ENCODE data around the gene TDRD6. TPM values are rescaled to one million over a fixed set of nuclear protein-coding genes. Genes with fewer than 3 reads are reported as not detected.

TDRD6 gene
- total RNA-seq, 2 donors from 2014 or later = 0.66 to 0.78 TPM

DNA sequence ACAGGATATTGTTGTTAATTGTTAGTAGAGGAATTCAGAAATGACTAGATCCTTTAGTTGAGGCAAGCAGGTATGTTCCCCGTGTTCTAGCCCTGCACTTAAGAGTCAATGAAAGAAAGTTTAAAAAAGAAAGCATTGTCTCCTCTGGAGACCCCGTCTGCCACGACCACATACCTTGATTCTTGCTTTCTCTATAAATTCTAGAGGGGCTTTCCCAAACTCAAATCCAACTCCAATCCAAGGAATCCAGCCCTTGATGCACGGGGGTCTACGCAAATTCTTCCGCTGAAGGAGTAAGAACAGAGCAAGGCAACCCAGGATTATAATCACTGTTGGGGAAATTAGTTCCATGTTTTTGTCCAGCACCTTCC, 35.5 kb upstream of the TDRD6 start:
- no peak for DNase-seq
- WGBS, 2 donors = 0 to 1% methylated on average over 6 of the region's 6 CpGs
- Histone ChIP-seq H3K36me3 (replicated peaks in 1 of 2; ENCODE audit: insufficient read depth in 1 of 2, low read depth in 2 of 2) (no peaks in the 10 kb centered on the region), H3K9me3 (no peaks in the 10 kb centered on the region), H3K27ac (peak overlapping the region; percentile 37 to 86 (median 76)), H3K27me3 (no peaks in the 10 kb centered on the region), H3K4me1 (peaks cover 13% of the 10 kb centered on the region), H3K4me3 (peak overlapping the region; percentile 14 to 78)
- TF ChIP-seq, protein P1, sequence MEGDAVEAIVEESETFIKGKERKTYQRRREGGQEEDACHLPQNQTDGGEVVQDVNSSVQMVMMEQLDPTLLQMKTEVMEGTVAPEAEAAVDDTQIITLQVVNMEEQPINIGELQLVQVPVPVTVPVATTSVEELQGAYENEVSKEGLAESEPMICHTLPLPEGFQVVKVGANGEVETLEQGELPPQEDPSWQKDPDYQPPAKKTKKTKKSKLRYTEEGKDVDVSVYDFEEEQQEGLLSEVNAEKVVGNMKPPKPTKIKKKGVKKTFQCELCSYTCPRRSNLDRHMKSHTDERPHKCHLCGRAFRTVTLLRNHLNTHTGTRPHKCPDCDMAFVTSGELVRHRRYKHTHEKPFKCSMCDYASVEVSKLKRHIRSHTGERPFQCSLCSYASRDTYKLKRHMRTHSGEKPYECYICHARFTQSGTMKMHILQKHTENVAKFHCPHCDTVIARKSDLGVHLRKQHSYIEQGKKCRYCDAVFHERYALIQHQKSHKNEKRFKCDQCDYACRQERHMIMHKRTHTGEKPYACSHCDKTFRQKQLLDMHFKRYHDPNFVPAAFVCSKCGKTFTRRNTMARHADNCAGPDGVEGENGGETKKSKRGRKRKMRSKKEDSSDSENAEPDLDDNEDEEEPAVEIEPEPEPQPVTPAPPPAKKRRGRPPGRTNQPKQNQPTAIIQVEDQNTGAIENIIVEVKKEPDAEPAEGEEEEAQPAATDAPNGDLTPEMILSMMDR (IDR thresholded peaks at IDR 0.05) = no peak
- no peak for TF ChIP-seq POLR2A (IDR thresholded peaks at IDR 0.05)
- ATAC-seq = peak; percentile 19
- intact Hi-C loops (cut with DNase I) = no loop called here

GRCh38 chr6:46652603-46653438, 34.9 kb upstream of the TDRD6 start, which contains the start of the genes CYP39A1 and SLC25A27:
Gene CYP39A1, minus strand, starts transcription at chr6:46652818. Its CDS starts 236 bp downstream, at chr6:46652582.
Gene SLC25A27, plus strand, starts transcription at chr6:46652975. Its CDS starts 218 bp downstream, at chr6:46653193.
- 0 to 1% methylated on average over 29 to 72 of the region's 72 CpGs for WGBS, 2 donors
- H3K36me3 ChIP-seq (replicated peaks in 1 of 2; ENCODE audit: insufficient read depth in 1 of 2, low read depth in 2 of 2) = no peaks in the 10 kb centered on the region
- peaks cover 13% of the 10 kb centered on the region for H3K4me1 ChIP-seq
- H3K9me3 ChIP-seq = no peaks in the 10 kb centered on the region
- intact Hi-C loops (cut with DNase I) = no loop called here
- peak within 1 kb of the TSS; percentile 48 to 86 (median 76) for H3K27ac ChIP-seq
- DNase-seq (peak; percentile 96 to 99 (median 97)), ATAC-seq (peak; percentile 99)
- TF ChIP-seq POLR2A (IDR thresholded peaks at IDR 0.05) = peak; percentile 36 to 83 (median 81)
- TF ChIP-seq, protein P1 (IDR thresholded peaks at IDR 0.05) = peak in 1 of 7 experiments; percentile 4
- no peaks in the 10 kb centered on the region for H3K27me3 ChIP-seq
- H3K4me3 ChIP-seq = peak within 1 kb of the TSS; percentile 42 to 78

DNA sequence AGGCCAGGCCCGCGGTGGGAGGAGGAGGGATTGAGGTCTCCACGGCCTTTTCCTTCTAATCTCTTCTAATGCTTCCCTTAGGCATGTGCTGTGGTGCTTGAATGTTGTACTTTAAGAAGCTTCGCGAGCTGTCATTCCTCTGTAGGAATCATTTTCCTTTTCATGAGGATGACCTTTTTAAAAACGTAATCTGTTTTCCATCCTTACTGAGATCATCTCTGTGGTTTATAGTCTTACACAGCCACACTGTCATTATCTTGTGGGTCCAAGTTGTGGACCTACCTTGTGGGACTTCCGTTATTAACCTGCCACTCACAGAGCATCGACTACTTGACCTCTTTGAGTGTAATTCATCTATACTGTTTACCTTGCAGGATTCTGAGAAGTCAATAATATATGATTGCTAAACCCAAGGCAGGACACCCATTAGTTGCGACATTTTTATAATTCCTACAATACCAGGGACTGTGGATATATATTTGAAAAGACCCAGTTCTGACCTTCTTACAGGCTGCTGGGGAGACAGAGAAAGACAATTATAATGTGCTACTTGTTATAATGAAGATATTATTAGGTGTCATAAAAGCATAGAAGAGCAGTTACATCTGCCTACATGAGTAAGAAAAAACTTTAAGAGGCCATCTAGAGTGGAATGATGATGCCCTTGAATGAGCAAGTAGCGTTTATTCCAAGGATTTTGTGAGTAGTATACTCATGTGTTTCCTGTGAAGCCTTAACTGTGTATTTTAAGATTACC, 34.1 kb upstream of the TDRD6 start:
- 8 to 9% methylated on average over 10 of the region's 10 CpGs for WGBS, 2 donors
- Histone ChIP-seq H3K9me3 (no peaks in the 10 kb centered on the region), H3K36me3 (replicated peaks in 1 of 2; ENCODE audit: insufficient read depth in 1 of 2, low read depth in 2 of 2) (no peaks in the 10 kb centered on the region), H3K4me3 (peak overlapping the region; percentile 42 to 78), H3K27ac (peak overlapping the region; percentile 48 to 86 (median 76)), H3K4me1 (peaks cover 13% of the 10 kb centered on the region), H3K27me3 (no peaks in the 10 kb centered on the region)
- TF ChIP-seq, protein P1 (IDR thresholded peaks at IDR 0.05) = no peak
- no peak for TF ChIP-seq POLR2A (IDR thresholded peaks at IDR 0.05)
- ATAC-seq (no peak), DNase-seq (no peak)
- intact Hi-C loops (cut with DNase I) = no loop called here

DNA sequence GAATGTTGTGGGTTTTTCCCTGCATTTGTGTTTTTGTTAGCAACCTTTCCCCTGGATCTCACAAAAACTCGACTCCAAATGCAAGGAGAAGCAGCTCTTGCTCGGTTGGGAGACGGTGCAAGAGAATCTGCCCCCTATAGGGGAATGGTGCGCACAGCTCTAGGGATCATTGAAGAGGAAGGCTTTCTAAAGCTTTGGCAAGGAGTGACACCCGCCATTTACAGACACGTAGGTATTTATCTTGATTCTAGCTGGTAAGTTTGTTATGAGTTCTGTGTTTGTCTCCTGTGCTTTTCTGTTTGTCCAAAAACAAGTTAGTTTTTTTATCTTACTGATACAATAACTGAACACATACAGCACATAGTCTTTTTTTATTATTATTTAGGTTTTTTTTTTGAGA, 31.9 kb upstream of the TDRD6 start:
- no peak overlapping the region for H3K27ac ChIP-seq
- intact Hi-C loops (cut with DNase I) = no loop called here
- DNase-seq (peak in 1 of 4 donors; percentile 14), ATAC-seq (no peak)
- TF ChIP-seq, protein P1 (IDR thresholded peaks at IDR 0.05) = no peak
- no peak for TF ChIP-seq POLR2A (IDR thresholded peaks at IDR 0.05)
- H3K9me3 ChIP-seq = no peaks in the 10 kb centered on the region
- H3K27me3 ChIP-seq = no peaks in the 10 kb centered on the region
- no peaks in the 10 kb centered on the region for H3K36me3 ChIP-seq (replicated peaks in 1 of 2; ENCODE audit: insufficient read depth in 1 of 2, low read depth in 2 of 2)
- WGBS, 2 donors = 67 to 78% methylated on average over 6 of the region's 6 CpGs
- peaks cover 10% of the 10 kb centered on the region for H3K4me1 ChIP-seq
- no peak overlapping the region for H3K4me3 ChIP-seq
